BE2C (cell line): Measurements from ENCODE around the gene PRRC2B.

Source experiments
- DNase-seq: peaks from one replicate; pipeline ENCODE4 v3.0.0-alpha.2; 2020
- H3K27me3 ChIP-seq: fragments of 250-450 bp; sonication (Bioruptor Pico); 2 replicates; pipeline ENCODE4 v1.5.1; 2020; ENCODE audit warnings: mild to moderate bottlenecking
- H3K36me3 ChIP-seq: fragments of 250-450 bp; sonication (Bioruptor Pico); 2 replicates; pipeline ENCODE4 v1.5.1; 2020; ENCODE audit warnings: mild to moderate bottlenecking
- H3K4me1 ChIP-seq: fragments of 250-450 bp; sonication (Bioruptor Pico); 2 replicates; pipeline ENCODE4 v1.5.1; 2020
- H3K4me3 ChIP-seq: 2 replicates; pipeline ENCODE4 v1.5.1; 2011; ENCODE audit warnings: low read depth, low read length
- H3K9me3 ChIP-seq: fragments of 250-450 bp; sonication (Bioruptor Pico); 2 replicates; pipeline ENCODE4 v1.5.1; 2020
- CTCF ChIP-seq: IDR thresholded peaks from 2 replicates; pipeline ENCODE4 v1.5.1; 2012; ENCODE audit warnings: mild to moderate bottlenecking, low read depth, low read length

PRRC2B gene

GRCh38 chr9:131494296-131494870 is 100.5 kb downstream of the PRRC2B start:
- DNase-seq: no peak
- Histone ChIP-seq H3K4me1 (no peaks in the 10 kb centered on the region), H3K27me3 (no peaks in the 10 kb centered on the region), H3K9me3 (no peaks in the 10 kb centered on the region), H3K4me3 (no peak overlapping the region), H3K36me3 (peaks cover 100% of the 10 kb centered on the region)
- no peak for TF ChIP-seq CTCF

GRCh38 chr9:131495785-131496184 is 101.9 kb downstream of the PRRC2B start:
- Histone ChIP-seq H3K4me1 (no peaks in the 10 kb centered on the region), H3K4me3 (no peak overlapping the region), H3K9me3 (no peaks in the 10 kb centered on the region), H3K36me3 (peaks cover 99% of the 10 kb centered on the region), H3K27me3 (no peaks in the 10 kb centered on the region)
- TF ChIP-seq CTCF: no peak
- no peak for DNase-seq

GRCh38 chr9:131496844-131497405 is 103.0 kb downstream of the PRRC2B start:
- H3K27me3 ChIP-seq: no peaks in the 10 kb centered on the region
- no peaks in the 10 kb centered on the region for H3K9me3 ChIP-seq
- H3K4me3 ChIP-seq: no peak overlapping the region
- peaks cover 92% of the 10 kb centered on the region for H3K36me3 ChIP-seq
- DNase-seq: no peak
- no peaks in the 10 kb centered on the region for H3K4me1 ChIP-seq
- no peak for TF ChIP-seq CTCF

DNA sequence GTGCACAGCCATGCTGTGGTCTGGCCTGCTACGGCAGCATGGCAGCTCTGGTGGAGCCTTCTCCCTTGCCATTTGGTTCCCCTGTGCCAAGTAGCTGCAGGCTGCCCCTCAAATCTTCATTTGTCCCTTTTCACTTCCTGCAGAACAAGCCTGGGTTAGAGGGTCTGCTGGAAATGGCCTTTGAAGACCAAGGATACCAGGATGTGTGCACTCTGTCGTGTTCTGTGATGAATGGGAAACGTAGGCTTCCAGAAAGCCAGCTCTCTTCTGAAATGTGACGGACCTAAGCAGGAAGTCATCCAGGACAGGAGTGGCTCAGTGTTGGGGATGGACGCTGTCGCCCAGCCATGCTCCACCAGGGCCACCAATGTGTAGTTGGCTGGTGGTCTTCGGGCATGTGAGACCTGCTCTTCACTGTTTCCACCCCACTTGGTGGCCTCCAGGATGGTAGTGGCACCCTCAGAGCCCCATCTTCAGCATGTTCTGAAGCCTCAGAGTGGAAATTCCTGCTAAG is 105.4 kb downstream of the PRRC2B start:
- DNase-seq: no peak
- Histone ChIP-seq H3K4me1 (no peaks in the 10 kb centered on the region), H3K9me3 (no peaks in the 10 kb centered on the region), H3K27me3 (no peaks in the 10 kb centered on the region), H3K36me3 (peaks cover 69% of the 10 kb centered on the region), H3K4me3 (no peak overlapping the region)
- TF ChIP-seq CTCF: no peak

DNA sequence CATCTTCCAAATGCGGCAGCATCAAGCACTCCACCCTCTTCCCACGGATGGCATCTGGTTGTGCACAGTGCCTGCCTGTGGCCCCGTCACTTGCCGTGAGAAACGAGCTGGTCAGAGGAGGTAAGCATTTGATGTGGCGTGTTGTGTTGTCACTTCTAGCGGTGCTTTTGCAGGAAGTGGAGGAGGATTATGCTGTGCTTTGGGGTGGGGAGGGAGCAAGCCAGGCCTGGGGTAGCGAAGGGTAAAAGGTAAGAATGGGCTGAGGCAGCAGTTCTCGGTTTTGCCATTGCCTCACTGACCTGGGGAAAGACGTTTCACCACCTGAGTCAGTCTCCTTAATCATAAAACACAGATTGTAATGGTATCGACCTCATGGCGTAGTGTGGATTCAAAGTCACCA is 106.5 kb downstream of the PRRC2B start:
- Histone ChIP-seq H3K4me1 (no peaks in the 10 kb centered on the region), H3K36me3 (peaks cover 58% of the 10 kb centered on the region), H3K9me3 (no peaks in the 10 kb centered on the region), H3K4me3 (no peak overlapping the region), H3K27me3 (no peaks in the 10 kb centered on the region)
- no peak for DNase-seq
- TF ChIP-seq CTCF: no peak

DNA sequence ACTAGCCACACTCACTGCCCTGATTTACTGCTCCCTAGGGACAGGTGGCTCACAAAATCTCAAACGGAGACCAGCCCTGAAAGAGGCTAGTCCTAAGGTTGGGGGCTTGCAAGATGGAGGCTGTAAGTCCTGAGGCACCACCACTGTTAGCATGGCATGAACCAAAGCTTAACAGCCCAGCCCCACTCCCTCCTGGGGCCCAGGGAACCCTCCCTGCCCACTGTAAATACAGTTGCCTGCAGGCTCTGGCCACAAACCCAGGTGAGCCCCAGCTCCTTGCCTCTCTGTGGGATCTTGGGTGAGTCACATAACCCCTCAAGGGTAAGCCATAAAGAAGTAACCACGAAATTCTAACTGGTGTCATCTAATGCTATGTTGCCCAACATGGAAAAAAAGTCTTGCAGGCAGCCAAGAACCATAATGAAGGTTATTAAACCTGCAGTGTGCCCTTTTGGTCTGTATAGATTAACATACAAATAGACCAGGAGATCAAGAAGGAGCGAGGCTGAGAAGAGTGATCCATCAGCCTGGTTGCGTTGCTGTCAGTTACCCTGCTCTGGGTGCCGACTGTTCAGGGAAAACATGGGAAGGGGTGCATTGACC is 107.2 kb downstream of the PRRC2B start:
- H3K9me3 ChIP-seq: no peaks in the 10 kb centered on the region
- TF ChIP-seq CTCF: no peak
- no peaks in the 10 kb centered on the region for H3K27me3 ChIP-seq

More for the DNA sequence above, 107.2 kb downstream of the PRRC2B start:
- H3K4me3 ChIP-seq: no peak overlapping the region
- no peak for DNase-seq
- no peaks in the 10 kb centered on the region for H3K4me1 ChIP-seq
- H3K36me3 ChIP-seq: peaks cover 51% of the 10 kb centered on the region
